A549 (cell line): Measurements from ENCODE around the gene OMP.

Experiments
- CHD2 ChIP-seq: fragments of 150-350 bp; IDR thresholded peaks from 2 replicates; pipeline ENCODE4 v1.6.1; 2014; ENCODE audit warnings: low read length; ENCODE audit not compliant: partially characterized antibody
- EP300 ChIP-seq, 2 experiments: fragments of >200 bp; sonication (Bioruptor Twin); formaldehyde crosslinking; IDR thresholded peaks; 2 replicates in 1 of 2; 3 replicates in 1 of 2; pipeline ENCODE4 v1.6.1; 2016 to 2017
- GATA3 ChIP-seq: IDR thresholded peaks from 2 replicates; pipeline ENCODE4 v1.6.1; 2012; ENCODE audit warnings: borderline replicate concordance
- JUN ChIP-seq, 2 experiments: fragments of >200 bp; sonication (Bioruptor Twin); formaldehyde crosslinking; IDR thresholded peaks; 2 replicates in 1 of 2; 3 replicates in 1 of 2; pipeline ENCODE4 v1.6.1; 2016 to 2017
- KDM1A ChIP-seq: fragments of 200-600 bp; sonication (generic); IDR thresholded peaks from 2 replicates; pipeline ENCODE4 v1.6.1; 2016; ENCODE audit warnings: low read depth, mild to moderate bottlenecking
- MYC ChIP-seq: IDR thresholded peaks from 2 replicates; pipeline ENCODE4 v1.6.1; 2012; ENCODE audit warnings: mild to moderate bottlenecking, inconsistent platforms, low read length, improper control_type of control experiment, borderline replicate concordance
- NR3C1 ChIP-seq: fragments of >200 bp; sonication (Bioruptor Twin); formaldehyde crosslinking; IDR thresholded peaks from 3 replicates; pipeline ENCODE4 v1.6.1; 2017
- POLR2A ChIP-seq: IDR thresholded peaks from 2 replicates; pipeline ENCODE4 v1.6.1; 2012; ENCODE audit warnings: mild to moderate bottlenecking, low read length
- RAD21 ChIP-seq, 2 experiments: fragments of >200 bp in 1 of 2; sonication (Bioruptor Twin) in 1 of 2; formaldehyde crosslinking in 1 of 2; IDR thresholded peaks in 1 of 2; conservative IDR thresholded peaks in 1 of 2; 2 replicates in 1 of 2; 3 replicates in 1 of 2; pipeline ENCODE4 v1.6.1; 2012 to 2018; ENCODE audit warnings: inconsistent platforms in 1 of 2
- RFX5 ChIP-seq: fragments of 450-650 bp; IDR thresholded peaks from 2 replicates; pipeline ENCODE4 v1.7.1; 2014; ENCODE audit warnings: antibody characterized with exemption, mild to moderate bottlenecking, moderate library complexity
- ZNF302 ChIP-seq: fragments of 250-450 bp; sonication (Bioruptor Pico); IDR thresholded peaks from 2 replicates; pipeline ENCODE4 v1.9.0; 2021; ENCODE audit warnings: inconsistent platforms, mild to moderate bottlenecking, moderate library complexity
- TF ChIP-seq, protein P1 (sequence below): fragments of >200 bp; sonication (Bioruptor Twin); formaldehyde crosslinking; IDR thresholded peaks from 3 replicates; pipeline ENCODE4 v1.5.1; 2016
- TF ChIP-seq, protein P2 (sequence below): IDR thresholded peaks from 2 replicates; pipeline ENCODE4 v1.6.1; 2012

DNA sequence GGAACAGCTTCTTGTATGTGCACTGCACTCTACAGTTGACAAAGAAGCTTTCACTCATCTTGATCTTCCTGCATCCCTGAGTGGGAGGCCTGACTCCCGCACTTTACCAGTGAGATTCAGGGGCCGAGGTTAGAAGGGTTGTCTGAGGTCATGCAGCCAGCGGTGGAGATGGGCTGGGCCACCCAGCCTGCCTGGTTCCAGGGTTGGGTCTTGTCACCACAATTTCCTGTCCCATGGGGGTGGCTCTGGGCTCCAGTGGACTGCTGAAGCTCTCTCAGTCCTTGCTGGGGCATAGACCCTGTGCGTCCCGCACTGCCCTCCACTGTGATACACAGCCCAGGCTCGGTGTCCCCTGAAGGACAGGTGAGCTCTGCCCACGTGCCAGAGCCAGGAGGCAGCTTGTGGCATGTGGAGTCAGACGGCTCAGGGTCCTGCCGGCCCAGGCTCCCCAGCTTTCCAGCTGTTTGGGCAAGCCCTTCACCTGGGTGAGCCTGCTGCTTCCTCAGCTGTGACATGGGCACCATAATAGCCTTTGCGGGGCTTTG is 18.5 kb downstream of the OMP start:
- TF ChIP-seq RAD21 (conservative IDR thresholded peaks at IDR 0.05 in 1 of 2, IDR thresholded peaks at IDR 0.05 in 1 of 2) (no peak), MYC (no peak), CHD2 (no peak), EP300 (IDR thresholded peaks at IDR 0.05) (no peak), JUN (IDR thresholded peaks at IDR 0.05) (no peak), POLR2A (no peak), NR3C1 (no peak), RFX5 (no peak), ZNF302 (CRISPR knock-in tag) (no peak), GATA3 (no peak), KDM1A (no peak)
- TF ChIP-seq, protein P1, sequence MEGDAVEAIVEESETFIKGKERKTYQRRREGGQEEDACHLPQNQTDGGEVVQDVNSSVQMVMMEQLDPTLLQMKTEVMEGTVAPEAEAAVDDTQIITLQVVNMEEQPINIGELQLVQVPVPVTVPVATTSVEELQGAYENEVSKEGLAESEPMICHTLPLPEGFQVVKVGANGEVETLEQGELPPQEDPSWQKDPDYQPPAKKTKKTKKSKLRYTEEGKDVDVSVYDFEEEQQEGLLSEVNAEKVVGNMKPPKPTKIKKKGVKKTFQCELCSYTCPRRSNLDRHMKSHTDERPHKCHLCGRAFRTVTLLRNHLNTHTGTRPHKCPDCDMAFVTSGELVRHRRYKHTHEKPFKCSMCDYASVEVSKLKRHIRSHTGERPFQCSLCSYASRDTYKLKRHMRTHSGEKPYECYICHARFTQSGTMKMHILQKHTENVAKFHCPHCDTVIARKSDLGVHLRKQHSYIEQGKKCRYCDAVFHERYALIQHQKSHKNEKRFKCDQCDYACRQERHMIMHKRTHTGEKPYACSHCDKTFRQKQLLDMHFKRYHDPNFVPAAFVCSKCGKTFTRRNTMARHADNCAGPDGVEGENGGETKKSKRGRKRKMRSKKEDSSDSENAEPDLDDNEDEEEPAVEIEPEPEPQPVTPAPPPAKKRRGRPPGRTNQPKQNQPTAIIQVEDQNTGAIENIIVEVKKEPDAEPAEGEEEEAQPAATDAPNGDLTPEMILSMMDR: no peak
- TF ChIP-seq, protein P2, sequence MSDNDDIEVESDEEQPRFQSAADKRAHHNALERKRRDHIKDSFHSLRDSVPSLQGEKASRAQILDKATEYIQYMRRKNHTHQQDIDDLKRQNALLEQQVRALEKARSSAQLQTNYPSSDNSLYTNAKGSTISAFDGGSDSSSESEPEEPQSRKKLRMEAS: no peak
